ENCODE measurements around the gene ATG16L1.

Gene ATG16L1

GRCh38 chr2:233301248-233301647, 49.8 kb downstream of the ATG16L1 start:
- TF ChIP-seq EZH2 (IDR thresholded peaks at IDR 0.05; ENCODE audit: borderline replicate concordance, low read length), result no peak
- TF ChIP-seq, protein P1, sequence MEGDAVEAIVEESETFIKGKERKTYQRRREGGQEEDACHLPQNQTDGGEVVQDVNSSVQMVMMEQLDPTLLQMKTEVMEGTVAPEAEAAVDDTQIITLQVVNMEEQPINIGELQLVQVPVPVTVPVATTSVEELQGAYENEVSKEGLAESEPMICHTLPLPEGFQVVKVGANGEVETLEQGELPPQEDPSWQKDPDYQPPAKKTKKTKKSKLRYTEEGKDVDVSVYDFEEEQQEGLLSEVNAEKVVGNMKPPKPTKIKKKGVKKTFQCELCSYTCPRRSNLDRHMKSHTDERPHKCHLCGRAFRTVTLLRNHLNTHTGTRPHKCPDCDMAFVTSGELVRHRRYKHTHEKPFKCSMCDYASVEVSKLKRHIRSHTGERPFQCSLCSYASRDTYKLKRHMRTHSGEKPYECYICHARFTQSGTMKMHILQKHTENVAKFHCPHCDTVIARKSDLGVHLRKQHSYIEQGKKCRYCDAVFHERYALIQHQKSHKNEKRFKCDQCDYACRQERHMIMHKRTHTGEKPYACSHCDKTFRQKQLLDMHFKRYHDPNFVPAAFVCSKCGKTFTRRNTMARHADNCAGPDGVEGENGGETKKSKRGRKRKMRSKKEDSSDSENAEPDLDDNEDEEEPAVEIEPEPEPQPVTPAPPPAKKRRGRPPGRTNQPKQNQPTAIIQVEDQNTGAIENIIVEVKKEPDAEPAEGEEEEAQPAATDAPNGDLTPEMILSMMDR (IDR thresholded peaks at IDR 0.05; ENCODE audit: low read length), result no peak
- Histone ChIP-seq H3K9ac (ENCODE audit: low read length) (no peak overlapping the region), H3K4me1 (ENCODE audit: insufficient read depth, low read length, severe bottlenecking) (no peaks in the 10 kb centered on the region), H3K27me3 (ENCODE audit: insufficient read depth, low read length) (no peaks in the 10 kb centered on the region), H3K36me3 (ENCODE audit: insufficient read depth, low read length) (peaks cover 2% of the 10 kb centered on the region; the same call in 1 of the 2 replicates), H3K4me2 (ENCODE audit: low read length) (no peak overlapping the region), H3K9me2 (ENCODE audit: low read depth, low read length) (no peaks in the 10 kb centered on the region), H2AFZ (ENCODE audit: low read length) (no peak overlapping the region), H3K79me2 (ENCODE audit: insufficient read depth, low read length) (no peaks in the 10 kb centered on the region), H3F3A (ENCODE audit: insufficient read depth, low read length) (no peaks in the 10 kb centered on the region), H3K4me3 (ENCODE audit: low read depth, low read length, poor library complexity, severe bottlenecking) (no peak overlapping the region), H3K27ac (ENCODE audit: low read depth, low read length, poor library complexity, severe bottlenecking) (no peak overlapping the region), H4K20me1 (ENCODE audit: insufficient read depth, low read length) (no peaks in the 10 kb centered on the region), H3K9me3 (ENCODE audit: low read length) (no peaks in the 10 kb centered on the region)

- H3K4me3 ChIP-seq (ENCODE audit: low read depth, low read length, poor library complexity, severe bottlenecking), result no peak overlapping the region
- no peaks in the 10 kb centered on the region for H3F3A ChIP-seq (ENCODE audit: insufficient read depth, low read length)
- H3K27me3 ChIP-seq (ENCODE audit: insufficient read depth, low read length), result no peaks in the 10 kb centered on the region
- H3K79me2 ChIP-seq (ENCODE audit: insufficient read depth, low read length), result no peaks in the 10 kb centered on the region
- no peaks in the 10 kb centered on the region for H3K9me2 ChIP-seq (ENCODE audit: low read depth, low read length)
- H3K4me2 ChIP-seq (ENCODE audit: low read length), result no peak overlapping the region
- no peak overlapping the region for H3K9ac ChIP-seq (ENCODE audit: low read length)
- H3K9me3 ChIP-seq (ENCODE audit: low read length), result no peaks in the 10 kb centered on the region
- no peak for TF ChIP-seq EZH2 (IDR thresholded peaks at IDR 0.05; ENCODE audit: borderline replicate concordance, low read length)
- TF ChIP-seq, protein P1 (IDR thresholded peaks at IDR 0.05; ENCODE audit: low read length), result no peak
- no peaks in the 10 kb centered on the region for H3K4me1 ChIP-seq (ENCODE audit: insufficient read depth, low read length, severe bottlenecking)
- no peak overlapping the region for H2AFZ ChIP-seq (ENCODE audit: low read length)
- H4K20me1 ChIP-seq (ENCODE audit: insufficient read depth, low read length), result no peaks in the 10 kb centered on the region
- no peaks in the 10 kb centered on the region; the same call in 1 of the 2 replicates for H3K36me3 ChIP-seq (ENCODE audit: insufficient read depth, low read length)
- no peak overlapping the region for H3K27ac ChIP-seq (ENCODE audit: low read depth, low read length, poor library complexity, severe bottlenecking)
Observed at GRCh38 chr2:233301811-233302210, 50.3 kb downstream of the ATG16L1 start.

DNA sequence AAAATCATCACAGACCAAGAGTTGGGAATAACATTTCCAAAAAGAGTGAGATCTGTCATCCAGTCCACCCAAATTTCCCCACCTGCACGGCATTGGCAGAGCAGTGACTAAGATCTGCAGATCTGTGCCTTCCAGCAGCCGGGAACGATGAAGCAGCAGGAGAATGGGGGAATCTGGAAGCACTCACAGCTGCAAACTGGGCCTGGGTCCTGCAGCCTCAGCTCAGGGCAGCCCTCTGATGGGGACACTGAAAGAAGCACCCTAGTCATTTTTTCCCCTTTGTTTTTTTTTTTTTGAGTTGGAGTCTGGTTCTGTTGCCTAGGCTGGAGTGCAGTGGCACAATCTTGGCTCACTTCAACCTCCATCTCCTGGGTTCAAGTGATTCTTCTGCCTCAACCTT, 51.8 kb downstream of the ATG16L1 start:
- no peaks in the 10 kb centered on the region for H4K20me1 ChIP-seq (ENCODE audit: insufficient read depth, low read length)
- no peak overlapping the region for H3K4me2 ChIP-seq (ENCODE audit: low read length)
- no peak overlapping the region for H2AFZ ChIP-seq (ENCODE audit: low read length)
- H3K4me1 ChIP-seq (ENCODE audit: insufficient read depth, low read length, severe bottlenecking), result no peaks in the 10 kb centered on the region
- TF ChIP-seq, protein P1 (IDR thresholded peaks at IDR 0.05; ENCODE audit: low read length), result no peak
- TF ChIP-seq EZH2 (IDR thresholded peaks at IDR 0.05; ENCODE audit: borderline replicate concordance, low read length), result no peak
- H3K27me3 ChIP-seq (ENCODE audit: insufficient read depth, low read length), result no peaks in the 10 kb centered on the region
- H3K4me3 ChIP-seq (ENCODE audit: low read depth, low read length, poor library complexity, severe bottlenecking), result no peak overlapping the region
- H3K36me3 ChIP-seq (ENCODE audit: insufficient read depth, low read length), result no peaks in the 10 kb centered on the region
- no peak overlapping the region for H3K27ac ChIP-seq (ENCODE audit: low read depth, low read length, poor library complexity, severe bottlenecking)
- H3F3A ChIP-seq (ENCODE audit: insufficient read depth, low read length), result no peaks in the 10 kb centered on the region
- no peaks in the 10 kb centered on the region for H3K9me2 ChIP-seq (ENCODE audit: low read depth, low read length)
- no peaks in the 10 kb centered on the region for H3K9me3 ChIP-seq (ENCODE audit: low read length)
- no peak overlapping the region for H3K9ac ChIP-seq (ENCODE audit: low read length)
- no peaks in the 10 kb centered on the region for H3K79me2 ChIP-seq (ENCODE audit: insufficient read depth, low read length)

Data from OCI-LY1 (cell line).